GM19023 (cell line): Measurements from ENCODE around the gene ROS1.
A peak's percentile ranks its signal among the peaks of the same experiment; 100 is the strongest.
"Not testable (repeated sequence)": the region's sequence is repeated elsewhere in the genome, so short reads cannot be mapped to it uniquely, and the experiment has no call there.

Experiments
- ATAC-seq: cut with Tn5 transposase; IDR thresholded peaks from one replicate; pipeline ENCODE4 v1.9.1; 2021; ENCODE audit warnings: mild to moderate bottlenecking, moderate library complexity; ENCODE audit not compliant: unreplicated experiment

ROS1 gene

DNA sequence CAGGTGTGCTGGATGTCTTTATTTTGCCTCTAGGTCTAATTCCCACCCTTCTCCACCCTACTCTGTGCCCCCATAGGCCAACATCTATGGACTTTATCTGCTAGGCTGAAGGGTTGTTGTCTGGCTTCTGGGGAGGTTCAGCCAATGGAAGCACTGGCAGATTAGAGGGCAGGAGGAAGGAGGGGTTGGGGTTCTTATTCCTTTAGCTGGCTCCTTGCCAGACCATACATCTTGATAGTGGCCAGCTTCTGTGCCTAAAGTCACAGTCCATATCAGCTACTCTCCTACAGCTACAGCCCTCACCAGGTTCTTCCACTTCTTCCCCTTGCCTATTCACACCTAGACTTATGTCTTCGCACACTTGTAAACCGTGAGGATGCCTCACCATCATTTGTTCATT lies 41.1 kb downstream of the ROS1 start:
- no peak for ATAC-seq

DNA sequence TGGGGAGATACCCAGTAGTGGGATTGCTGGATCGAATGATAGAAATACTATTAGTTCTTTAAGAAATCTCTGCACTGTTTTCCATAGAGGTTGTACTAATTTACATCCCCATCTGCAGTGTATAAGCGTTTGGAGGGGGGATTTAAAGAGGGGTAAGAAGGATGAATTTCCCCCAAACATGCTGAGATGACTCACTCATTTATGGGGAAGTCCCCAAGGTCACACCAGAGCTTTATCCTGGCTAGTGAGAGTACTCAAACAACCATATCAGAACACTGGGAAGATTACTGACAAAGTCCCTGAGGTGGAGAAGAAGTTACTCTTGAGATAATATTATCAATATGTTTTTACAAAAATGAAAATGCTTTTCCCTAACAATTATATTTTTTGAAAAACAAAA lies 44.0 kb downstream of the ROS1 start:
- no peak for ATAC-seq

DNA sequence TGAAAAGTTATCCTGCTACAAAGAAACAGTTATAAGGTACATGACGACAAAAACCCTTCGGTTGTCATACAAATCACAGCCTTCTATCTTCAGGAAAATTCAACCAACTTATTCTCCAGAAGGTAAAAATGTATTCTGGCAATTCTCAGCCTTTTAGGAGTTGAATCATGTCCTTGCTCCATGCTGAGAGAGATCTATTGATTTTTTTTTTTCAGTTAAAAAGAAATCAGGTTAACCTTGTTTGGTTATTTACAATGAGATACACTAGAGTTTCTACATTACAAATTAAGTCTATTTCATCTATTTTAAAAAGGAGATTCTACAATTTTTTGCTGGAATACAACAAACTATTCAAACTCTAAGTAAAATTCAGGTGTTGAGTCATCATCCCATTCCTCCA lies 45.4 kb downstream of the ROS1 start:
- ATAC-seq = no peak

DNA sequence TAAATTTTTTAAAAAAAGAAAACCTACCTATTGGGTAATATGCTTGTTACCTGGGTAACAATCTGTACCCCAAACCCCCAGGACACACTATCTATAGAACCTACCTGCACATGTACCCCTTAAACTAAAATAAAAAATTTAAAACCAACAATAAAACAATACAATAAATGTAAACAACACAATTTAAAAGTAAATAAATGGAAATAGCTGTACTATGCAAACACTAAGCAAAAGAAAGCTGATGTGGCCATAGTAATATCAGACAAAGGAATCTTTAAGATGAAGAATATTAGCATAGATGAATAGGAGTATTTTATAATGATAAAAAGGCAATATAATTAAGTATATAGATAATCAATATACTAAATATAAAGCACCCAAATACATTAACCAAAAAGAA lies 50.3 kb downstream of the ROS1 start:
- ATAC-seq = no peak

DNA sequence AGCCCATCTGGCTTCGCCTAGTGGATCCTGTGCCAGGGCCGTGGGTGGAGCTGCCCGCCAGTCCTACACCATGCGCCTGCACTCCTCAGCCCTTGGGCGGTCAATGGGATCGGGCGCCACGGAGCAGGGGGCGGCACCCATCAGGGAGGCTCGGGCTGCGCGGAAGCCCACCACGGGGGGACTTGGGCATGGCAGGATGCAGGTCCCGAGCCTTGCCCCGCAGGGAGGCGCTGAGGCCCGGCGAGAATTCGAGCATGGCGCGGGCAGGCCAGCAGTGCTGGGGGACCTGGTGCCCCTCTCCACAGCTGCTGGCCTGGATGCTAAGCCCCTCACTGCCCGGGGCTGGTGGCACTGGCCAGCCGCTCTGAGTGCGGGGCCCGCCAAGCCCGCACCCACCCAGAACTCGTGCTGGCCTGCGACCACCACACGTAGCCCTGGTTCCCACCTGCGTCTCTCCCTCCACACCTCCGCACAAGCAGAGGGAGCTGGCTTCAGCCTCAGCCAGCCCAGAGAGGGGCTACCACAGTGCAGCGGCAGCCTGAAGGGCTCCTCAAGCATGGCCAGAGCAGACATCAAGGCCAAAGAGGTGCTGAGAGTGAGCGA lies 52.4 kb downstream of the ROS1 start:
- no peak for ATAC-seq

DNA sequence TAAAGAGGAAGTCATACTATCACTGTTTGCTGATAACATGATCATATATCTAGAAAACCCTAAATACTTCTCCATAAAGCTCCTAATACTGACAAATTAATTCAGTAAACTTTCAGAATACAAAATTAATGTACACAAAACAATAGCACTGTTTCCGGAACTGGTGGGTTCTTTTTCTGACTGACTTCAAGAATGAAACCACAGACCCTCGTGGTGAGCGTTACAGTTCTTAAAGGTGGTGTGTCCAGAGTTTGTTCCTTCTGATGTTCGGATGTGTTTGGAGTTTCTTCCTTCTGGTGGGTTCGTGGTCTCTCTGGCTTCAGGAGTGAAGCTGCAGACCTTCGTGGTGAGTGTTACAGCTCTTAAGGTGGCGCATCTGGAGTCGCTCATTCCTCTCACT lies 53.5 kb downstream of the ROS1 start:
- not testable (repeated sequence) for ATAC-seq

DNA sequence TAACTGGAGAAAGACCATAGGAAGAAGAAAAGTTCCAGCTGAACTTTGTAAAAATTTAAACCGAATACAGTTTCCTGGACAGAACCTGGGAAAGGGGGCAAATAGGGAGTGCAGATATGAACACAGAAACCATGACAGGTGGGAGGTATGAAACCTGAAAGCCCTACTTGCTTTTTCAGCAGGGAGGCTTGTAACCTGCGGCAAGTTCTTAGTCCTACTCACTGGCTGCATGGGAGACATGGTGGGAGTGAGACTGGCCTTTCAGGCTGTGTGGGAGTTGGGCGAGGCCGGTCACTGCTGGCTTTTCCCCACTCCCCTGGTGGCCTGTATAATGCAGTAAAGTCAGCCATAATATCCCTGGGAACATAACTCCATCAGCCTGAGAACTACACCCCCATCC lies 54.2 kb downstream of the ROS1 start:
- ATAC-seq = no peak

DNA sequence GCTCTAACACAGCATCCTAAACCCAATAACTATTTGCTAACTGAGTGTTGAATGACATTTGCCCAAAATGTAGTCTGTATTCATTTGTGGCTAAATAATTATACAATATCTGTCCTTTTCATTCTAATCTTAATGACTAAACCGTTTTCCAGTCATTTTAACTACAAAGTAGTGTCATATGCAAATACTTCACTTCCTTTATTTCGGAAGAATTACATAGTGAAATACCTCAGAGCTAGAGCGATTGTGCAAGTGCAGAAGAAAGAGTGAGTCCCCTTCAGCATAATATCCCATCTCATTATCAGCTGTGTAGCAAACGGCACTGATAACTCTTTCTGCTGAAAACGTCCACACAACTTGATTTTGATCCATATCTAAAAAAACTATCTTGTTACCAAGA lies 66.2 kb downstream of the ROS1 start:
- ATAC-seq = no peak

DNA sequence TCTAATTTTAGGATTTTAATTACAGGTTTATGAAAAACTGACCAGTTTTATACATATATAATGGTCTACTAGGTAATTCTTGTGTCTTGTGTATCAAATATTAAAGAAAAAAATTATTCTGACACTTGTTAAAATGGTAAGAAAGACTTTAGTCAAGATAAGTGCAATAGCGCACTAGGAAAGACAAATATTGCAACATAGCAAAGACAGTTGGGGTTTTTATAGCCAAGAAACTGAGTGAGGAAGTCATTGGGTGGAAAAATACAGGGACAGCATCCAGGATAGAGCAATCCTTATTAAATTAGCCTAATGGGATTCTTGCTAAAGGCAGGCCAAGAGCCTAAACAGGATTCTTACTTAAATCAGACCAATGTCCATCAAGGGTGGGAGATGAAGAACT lies 71.1 kb downstream of the ROS1 start:
- no peak for ATAC-seq

DNA sequence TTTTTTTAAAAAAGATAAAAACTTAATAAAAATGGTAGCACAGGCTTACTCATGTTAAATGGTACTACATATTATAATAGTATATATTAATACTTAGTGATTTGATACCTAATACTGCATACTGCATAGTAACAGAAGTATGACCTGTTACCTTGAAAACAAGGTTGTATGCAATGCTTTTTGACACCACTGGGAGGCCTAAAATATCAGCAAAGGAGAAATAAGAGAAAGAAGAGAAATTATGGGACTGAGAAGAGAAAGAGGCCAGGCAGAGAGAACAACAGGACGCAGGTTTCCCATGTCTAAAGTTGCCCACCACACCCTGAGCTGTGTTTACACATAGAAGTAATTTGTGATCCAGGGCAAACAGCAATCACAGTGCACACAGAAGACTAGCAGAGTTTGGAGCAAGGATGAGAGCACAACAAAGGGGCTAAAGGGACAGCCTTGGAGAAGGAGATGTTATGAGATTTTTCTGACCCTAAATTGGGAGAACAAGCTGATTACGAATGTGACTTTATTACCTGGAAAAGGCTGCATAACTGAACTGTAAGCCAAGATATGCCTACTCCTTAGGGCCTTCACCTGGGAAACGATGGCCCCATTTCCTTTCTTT lies 73.2 kb downstream of the ROS1 start:
- ATAC-seq = peak; percentile 66

DNA sequence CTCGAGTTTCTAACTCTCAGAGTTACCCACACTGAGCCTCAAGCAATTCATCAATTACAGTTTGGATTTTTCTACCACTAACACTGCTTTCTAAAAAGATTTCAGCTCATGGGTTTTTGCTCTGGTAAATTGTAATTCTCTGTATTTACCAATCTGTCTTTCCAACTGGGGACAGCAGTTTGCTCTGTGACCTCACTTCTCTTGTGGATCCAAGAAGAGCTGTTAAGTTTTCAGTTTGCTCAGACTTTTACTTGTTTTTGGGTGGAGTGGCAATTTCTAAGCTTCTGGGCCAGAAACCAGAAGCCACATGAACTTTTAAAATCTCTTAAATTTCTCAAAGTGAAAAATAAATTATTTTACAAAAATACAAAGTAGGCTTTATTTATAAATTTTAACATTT lies 74.2 kb downstream of the ROS1 start:
- no peak for ATAC-seq

DNA sequence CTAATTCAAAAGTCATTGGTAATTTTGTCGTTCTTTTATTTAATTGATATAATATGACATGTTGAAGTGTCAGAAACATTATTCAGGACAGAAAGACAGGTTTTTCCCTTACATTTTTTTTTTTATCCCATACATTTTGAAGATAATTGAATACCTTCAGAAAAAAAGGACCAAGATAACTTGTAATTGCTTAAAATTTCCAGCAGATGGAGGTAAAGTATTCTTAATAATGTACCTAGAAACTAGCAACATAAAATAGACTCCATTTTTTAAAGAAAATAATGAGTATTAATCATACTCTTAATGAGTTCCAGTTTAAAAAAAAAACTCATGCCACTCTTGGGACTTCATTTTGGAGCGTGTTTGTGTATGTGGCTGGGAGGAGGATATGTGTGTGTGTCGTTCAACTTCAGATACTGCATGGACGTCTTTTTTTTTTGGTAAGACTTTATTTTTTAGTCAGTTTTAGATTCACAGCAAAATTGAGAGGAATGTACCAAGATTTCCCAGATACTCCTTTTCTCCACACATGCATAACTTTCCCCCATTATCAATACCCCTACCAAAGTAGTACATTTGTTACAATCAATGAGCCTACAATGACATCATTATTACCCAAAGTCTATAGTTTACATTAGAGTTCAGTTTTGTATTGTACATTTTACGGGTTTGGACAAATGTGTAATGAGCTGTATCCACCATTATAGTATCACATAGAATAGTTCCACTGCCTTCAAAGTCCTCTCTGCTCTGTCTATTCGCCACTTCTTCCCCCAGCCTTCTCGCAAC lies 79.4 kb downstream of the ROS1 start:
- no peak for ATAC-seq

DNA sequence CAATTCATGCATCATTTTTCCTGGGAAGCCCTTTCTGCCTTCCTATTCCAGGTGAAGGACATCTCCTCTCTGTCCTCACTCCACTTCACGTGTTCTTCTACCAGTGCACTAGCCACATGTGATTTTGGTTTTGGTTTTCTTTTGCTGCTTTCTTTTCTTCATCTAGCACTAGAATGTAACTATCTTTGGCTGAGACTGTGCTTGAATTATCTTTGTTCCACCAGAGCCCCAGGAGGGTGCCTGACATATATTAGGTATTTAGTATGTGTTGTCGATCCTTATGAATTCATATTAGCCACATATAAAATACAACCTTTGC lies 80.5 kb downstream of the ROS1 start:
- no peak for ATAC-seq

DNA sequence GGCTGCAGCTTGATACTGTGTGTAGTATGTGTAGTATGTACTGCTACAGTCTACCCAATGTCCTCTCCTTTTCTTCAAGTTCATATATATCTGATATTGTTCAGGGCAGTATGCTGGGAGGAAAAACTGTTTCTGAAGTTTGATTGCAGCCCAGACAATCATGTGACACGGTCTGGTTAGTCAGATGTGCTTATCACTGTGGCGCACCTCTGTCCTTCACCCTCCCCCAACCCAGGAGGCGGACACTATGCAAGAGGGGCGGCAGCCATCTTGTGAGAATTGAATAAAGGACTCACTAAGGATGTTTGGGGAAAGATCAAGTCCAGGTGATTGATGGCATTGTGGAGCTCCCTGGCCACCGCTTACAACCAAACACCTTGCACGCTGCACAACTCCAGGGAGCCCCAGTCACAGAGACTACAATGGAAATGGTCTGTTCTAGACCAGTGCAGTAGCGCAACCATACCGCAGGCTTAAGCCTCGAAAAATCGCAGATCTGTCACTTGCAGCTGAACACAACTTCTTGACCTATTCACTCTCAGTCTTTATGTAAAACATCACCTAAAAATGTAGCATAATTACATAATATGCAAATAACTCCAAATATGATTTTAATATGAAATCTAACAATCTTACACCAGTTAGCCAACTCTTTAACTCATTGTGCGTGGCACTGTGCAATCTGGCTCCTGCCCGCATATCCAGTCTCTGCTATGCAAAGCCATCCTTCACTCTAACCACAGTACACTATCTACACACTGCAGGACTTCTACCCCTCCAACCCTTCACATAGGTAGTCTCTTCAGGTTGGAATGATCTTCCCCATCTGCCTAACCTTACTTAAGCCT lies 81.1 kb downstream of the ROS1 start:
- ATAC-seq = no peak

DNA sequence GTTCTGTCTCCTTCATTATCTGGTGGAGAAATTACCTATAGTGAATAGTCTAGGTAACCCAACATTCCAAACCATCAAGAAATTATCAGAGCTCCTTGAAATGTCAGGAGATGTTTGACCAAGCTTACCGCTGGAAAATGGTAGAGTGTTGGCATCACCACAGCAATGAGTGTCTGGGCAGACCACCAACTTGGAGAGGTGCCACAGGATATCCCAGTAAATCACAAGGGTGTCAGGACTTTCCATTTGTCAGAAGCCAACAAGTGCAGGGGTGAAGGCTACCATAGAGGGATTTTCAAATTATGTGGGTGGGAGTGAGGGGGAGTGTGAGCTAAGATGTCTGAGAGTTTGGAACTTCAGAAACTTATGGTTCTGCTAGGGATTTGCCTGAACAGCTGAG lies 87.2 kb downstream of the ROS1 start:
- no peak for ATAC-seq

DNA sequence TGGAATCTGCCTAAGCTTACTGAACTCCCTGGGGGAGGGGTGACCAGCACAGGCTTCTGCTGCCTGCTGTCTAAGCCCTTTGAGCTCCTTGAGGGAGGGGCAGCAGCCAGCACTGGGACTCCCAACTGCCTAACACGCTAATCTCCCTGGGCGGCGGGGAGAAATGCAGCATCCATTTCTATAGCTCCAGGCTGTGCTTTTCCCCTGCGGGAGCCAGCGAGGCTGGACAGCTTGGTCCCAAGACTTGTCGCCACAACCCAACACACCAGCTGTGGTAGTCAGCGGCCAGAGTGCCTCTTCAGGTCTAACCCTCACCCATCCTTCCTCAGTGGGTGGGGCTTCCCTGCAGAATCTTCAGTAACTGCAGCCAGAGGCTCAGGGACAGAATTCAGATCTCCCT lies 95.8 kb downstream of the ROS1 start:
- no peak for ATAC-seq

DNA sequence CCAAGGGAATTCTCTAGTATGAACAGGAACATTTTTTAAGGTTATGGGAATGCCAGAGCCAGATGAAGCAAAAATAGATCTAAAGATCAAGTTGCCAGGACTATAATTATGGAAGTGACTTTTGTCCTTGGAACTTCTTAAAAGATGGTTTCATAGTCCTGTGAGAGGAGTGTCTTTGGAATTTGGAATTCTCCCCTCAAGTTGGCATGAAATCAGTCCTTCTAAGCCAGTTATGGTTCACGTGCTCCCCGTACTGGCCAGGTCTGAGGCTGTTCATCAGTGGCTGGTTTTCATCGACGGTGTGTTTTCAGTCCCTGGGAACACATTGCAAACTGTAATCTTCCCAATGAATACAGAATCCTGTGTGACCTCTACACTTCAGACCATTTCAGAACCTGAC lies 97.2 kb downstream of the ROS1 start:
- ATAC-seq = no peak

DNA sequence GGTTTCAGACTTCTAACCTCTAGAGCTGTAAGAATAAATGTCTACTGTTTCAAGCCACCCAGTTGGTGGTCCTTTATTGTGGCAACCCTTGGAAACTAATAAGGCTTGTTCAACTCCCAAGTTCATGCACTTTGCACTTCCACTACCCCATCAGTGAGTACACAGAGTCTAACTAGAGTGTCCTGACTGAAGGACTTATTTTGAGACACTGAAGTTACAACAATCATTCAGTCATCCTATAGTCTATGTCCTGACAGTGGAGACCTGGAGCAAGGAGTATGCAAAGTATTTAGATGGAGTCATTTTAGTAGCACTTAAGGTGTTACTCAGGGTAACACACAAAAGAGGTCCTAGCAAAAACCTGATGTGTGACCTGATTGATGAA lies 97.7 kb downstream of the ROS1 start:
- no peak for ATAC-seq

DNA sequence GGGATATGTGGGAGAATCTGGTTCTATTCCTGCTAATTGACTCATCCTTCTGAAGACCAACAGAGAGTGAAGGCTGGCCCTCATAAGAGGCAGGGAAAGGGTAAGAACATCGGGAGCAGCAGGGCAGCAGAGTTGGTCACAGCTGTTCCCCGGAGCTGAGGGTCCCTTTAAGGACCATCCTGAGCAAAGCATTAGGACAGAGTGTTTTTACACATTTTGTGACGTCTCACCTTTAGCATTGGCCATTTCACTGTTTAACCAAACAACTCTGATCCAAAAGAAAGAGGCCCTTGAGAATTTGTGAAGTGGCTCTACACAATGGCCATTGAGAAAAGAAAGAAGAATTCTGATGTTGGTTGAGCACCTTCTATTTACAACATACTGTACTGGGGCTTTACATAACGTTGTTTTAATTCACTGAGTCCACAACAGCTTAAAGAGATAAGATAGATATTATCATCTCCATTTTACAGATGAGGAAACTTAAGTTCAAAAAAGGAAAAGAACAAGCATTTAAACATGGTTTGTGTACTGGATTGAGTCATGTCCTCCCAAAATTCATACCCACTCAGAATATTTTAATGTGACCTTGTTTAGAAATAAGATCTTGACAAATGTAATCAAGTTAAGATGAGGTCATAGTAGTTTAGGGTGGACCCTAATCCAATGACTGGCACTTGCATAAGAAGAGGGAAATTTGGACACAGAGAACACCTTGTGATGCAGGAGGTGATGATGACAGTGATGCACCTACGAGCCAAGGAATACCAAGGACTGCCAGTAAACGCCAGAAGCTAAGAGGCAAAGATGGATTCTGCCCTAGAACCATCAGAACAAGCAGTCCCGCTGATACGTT lies 98.4 kb downstream of the ROS1 start:
- no peak for ATAC-seq

DNA sequence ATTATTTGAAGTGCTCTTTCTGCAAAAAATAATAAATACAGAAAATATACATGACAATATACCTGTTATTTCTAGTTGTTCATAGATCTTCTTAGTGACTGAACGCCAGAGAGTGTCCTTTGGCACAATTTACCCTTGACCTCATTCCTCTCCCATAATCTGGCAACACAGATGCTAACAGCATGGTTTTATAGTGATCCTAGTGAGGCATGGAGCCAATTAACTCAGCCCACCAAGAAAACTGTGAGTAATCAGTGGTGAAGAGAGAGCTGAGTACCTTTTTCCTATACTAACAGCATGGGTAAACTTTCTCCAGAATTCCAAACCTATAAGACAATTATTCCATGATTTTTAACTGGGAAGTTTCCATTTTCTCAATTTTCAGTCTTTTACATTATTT lies 99.3 kb downstream of the ROS1 start:
- ATAC-seq = no peak

DNA sequence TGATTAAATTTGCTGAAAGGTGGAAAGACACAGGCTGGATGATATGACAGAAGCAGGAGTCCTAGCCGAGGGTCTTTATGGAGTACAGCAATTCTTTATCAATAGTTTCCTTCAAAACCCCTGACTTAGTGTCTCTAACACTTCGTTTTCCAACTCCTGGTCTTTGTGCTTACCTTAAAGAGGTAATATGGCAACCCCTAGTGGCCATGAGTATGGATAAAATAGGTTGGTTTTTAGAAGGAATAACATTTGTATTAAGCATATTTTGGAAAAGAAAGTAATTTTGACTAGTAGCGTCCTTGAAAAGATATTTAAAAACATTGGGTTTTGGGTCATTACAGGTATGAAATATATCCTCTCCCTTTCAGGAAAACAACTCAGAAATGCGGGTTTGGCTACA lies 108.5 kb downstream of the ROS1 start:
- no peak for ATAC-seq
